Measurements from ENCODE around the gene CHMP2A. TPM values are rescaled to one million over a fixed set of nuclear protein-coding genes. Genes with fewer than 3 reads are reported as not detected.

The CHMP2A gene
- total and polyA plus RNA-seq, 2 of the 8 experiments (the other 6 are each of a cell fraction or from before 2014, with no cell fraction given), result 70.0 to 132 TPM

DNA sequence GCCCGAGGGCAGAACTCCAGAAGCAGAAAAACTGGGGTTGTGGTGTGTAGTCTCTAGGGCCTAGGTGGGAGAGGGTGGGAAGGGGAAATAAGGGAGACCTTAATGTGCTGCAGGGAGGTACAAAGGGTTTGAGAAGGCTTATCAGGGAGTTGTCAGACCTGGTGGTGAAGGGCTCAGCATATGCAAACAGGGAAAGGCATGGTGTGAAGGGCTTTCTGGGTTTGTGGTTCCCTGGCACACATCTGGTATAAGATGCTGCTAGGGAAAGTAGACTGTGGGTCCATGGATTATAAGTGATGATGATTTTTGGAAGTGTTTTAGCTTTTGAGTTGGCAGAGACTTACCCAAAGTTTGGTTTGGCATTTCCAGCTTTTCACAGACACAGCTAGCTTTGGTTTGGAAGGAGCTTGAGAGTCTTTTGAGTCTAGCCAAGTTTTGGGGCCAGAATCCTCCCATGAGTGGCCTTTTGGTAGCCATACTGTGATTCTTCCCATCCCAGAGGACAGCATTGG lies 8.8 kb downstream of the CHMP2A start (continued):
- TF ChIP-seq, protein P1, sequence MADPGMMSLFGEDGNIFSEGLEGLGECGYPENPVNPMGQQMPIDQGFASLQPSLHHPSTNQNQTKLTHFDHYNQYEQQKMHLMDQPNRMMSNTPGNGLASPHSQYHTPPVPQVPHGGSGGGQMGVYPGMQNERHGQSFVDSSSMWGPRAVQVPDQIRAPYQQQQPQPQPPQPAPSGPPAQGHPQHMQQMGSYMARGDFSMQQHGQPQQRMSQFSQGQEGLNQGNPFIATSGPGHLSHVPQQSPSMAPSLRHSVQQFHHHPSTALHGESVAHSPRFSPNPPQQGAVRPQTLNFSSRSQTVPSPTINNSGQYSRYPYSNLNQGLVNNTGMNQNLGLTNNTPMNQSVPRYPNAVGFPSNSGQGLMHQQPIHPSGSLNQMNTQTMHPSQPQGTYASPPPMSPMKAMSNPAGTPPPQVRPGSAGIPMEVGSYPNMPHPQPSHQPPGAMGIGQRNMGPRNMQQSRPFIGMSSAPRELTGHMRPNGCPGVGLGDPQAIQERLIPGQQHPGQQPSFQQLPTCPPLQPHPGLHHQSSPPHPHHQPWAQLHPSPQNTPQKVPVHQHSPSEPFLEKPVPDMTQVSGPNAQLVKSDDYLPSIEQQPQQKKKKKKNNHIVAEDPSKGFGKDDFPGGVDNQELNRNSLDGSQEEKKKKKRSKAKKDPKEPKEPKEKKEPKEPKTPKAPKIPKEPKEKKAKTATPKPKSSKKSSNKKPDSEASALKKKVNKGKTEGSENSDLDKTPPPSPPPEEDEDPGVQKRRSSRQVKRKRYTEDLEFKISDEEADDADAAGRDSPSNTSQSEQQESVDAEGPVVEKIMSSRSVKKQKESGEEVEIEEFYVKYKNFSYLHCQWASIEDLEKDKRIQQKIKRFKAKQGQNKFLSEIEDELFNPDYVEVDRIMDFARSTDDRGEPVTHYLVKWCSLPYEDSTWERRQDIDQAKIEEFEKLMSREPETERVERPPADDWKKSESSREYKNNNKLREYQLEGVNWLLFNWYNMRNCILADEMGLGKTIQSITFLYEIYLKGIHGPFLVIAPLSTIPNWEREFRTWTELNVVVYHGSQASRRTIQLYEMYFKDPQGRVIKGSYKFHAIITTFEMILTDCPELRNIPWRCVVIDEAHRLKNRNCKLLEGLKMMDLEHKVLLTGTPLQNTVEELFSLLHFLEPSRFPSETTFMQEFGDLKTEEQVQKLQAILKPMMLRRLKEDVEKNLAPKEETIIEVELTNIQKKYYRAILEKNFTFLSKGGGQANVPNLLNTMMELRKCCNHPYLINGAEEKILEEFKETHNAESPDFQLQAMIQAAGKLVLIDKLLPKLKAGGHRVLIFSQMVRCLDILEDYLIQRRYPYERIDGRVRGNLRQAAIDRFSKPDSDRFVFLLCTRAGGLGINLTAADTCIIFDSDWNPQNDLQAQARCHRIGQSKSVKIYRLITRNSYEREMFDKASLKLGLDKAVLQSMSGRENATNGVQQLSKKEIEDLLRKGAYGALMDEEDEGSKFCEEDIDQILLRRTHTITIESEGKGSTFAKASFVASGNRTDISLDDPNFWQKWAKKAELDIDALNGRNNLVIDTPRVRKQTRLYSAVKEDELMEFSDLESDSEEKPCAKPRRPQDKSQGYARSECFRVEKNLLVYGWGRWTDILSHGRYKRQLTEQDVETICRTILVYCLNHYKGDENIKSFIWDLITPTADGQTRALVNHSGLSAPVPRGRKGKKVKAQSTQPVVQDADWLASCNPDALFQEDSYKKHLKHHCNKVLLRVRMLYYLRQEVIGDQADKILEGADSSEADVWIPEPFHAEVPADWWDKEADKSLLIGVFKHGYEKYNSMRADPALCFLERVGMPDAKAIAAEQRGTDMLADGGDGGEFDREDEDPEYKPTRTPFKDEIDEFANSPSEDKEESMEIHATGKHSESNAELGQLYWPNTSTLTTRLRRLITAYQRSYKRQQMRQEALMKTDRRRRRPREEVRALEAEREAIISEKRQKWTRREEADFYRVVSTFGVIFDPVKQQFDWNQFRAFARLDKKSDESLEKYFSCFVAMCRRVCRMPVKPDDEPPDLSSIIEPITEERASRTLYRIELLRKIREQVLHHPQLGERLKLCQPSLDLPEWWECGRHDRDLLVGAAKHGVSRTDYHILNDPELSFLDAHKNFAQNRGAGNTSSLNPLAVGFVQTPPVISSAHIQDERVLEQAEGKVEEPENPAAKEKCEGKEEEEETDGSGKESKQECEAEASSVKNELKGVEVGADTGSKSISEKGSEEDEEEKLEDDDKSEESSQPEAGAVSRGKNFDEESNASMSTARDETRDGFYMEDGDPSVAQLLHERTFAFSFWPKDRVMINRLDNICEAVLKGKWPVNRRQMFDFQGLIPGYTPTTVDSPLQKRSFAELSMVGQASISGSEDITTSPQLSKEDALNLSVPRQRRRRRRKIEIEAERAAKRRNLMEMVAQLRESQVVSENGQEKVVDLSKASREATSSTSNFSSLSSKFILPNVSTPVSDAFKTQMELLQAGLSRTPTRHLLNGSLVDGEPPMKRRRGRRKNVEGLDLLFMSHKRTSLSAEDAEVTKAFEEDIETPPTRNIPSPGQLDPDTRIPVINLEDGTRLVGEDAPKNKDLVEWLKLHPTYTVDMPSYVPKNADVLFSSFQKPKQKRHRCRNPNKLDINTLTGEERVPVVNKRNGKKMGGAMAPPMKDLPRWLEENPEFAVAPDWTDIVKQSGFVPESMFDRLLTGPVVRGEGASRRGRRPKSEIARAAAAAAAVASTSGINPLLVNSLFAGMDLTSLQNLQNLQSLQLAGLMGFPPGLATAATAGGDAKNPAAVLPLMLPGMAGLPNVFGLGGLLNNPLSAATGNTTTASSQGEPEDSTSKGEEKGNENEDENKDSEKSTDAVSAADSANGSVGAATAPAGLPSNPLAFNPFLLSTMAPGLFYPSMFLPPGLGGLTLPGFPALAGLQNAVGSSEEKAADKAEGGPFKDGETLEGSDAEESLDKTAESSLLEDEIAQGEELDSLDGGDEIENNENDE (IDR thresholded peaks at IDR 0.05; ENCODE audit: insufficient replicate concordance, low read length), result no peak

Measured in H1 (cell line).